K562 (cell line): ENCODE measurements around the gene CTIF. TPM values are rescaled to one million over a fixed set of nuclear protein-coding genes. Genes with fewer than 3 reads are reported as not detected.

Source experiments
- ATAC-seq: fragments of 200-7000 bp; cut with Tn5 transposase; 3 replicates; pipeline ENCODE4 v1.9.1; 2020; ENCODE audit warnings: moderate library complexity
- BruUV-seq: library from RNA; stranded (reverse); fragments of 400-500 nt; replicated peaks from 2 replicates; lab custom pipeline; 2021; lab: Mats Ljungman, UMichigan
- CTCF ChIA-PET: fragments of 300-600 bp; formaldehyde crosslinking; extraction: SDS; loops from one replicate; lab custom pipeline; 2021; ENCODE audit warnings: low intra/inter-chr PET ratio; lab: Yijun Ruan, JAX
- POLR2A ChIA-PET: fragments of 300-600, 350-650 bp; sonication (Branson Sonifier 250); formaldehyde crosslinking; extraction: SDS; loops from one replicate; lab custom pipeline; 2021; ENCODE audit warnings: antibody characterized with exemption, inconsistent platforms; lab: Yijun Ruan, JAX
- DNase-seq, 4 experiments: peaks; one replicate each; pipeline versions ENCODE4 v3.0.0 to v3.0.0-alpha.2; 2011 to 2018; ENCODE audit warnings: low spot score in 3 of 4, mixed read lengths in 3 of 4; ENCODE audit errors: extremely low read depth in 1 of 4
- FAIRE-seq: peaks from 2 replicates; lab custom pipeline; 2011; peaks lifted over from hg19 to GRCh38; lab: Jason Lieb, UNC
- H2AFZ ChIP-seq: 2 replicates; pipeline ENCODE4 v1.6.0; 2011; ENCODE audit warnings: low read depth, low read length, control low read depth, inconsistent platforms
- H3K27ac ChIP-seq: fragments of 200-600 bp; 3 replicates; pipeline ENCODE4 v1.8.0; 2011; ENCODE audit warnings: low read depth, mild to moderate bottlenecking, control low read depth, inconsistent platforms, low read length, moderate library complexity, mixed read lengths; ENCODE audit errors: extremely low read depth
- H3K27me3 ChIP-seq, 2 experiments: fragments of 300-600 bp in 1 of 2; 2 replicates in 1 of 2; 3 replicates in 1 of 2; pipeline versions ENCODE4 v1.6.0 to v1.8.0; 2011; ENCODE audit warnings: inconsistent platforms in 2 of 2, low read length in 2 of 2, mild to moderate bottlenecking in 1 of 2, mixed read lengths in 1 of 2, moderate library complexity in 1 of 2; ENCODE audit not compliant: control insufficient read depth in 2 of 2, insufficient read depth in 2 of 2
- H3K36me3 ChIP-seq: fragments of 300-600 bp; 3 replicates; pipeline ENCODE4 v1.8.0; 2011; ENCODE audit warnings: mild to moderate bottlenecking, low read length, inconsistent platforms; ENCODE audit not compliant: control insufficient read depth, insufficient read depth
- H3K4me1 ChIP-seq, 2 experiments: fragments of 200-600 bp in 1 of 2; replicated peaks in 1 of 2; 2 replicates in 1 of 2; 3 replicates in 1 of 2; pipeline versions ENCODE4 v1.5.1 to v1.8.0; 2011; ENCODE audit warnings: inconsistent platforms in 2 of 2, low read length in 2 of 2, mild to moderate bottlenecking in 1 of 2, mixed read lengths in 1 of 2, moderate library complexity in 1 of 2; ENCODE audit not compliant: control insufficient read depth in 2 of 2, insufficient read depth in 2 of 2
- H3K4me2 ChIP-seq: 2 replicates; pipeline ENCODE4 v1.6.1; 2011; ENCODE audit warnings: low read length, control low read depth, inconsistent platforms, mixed read lengths; ENCODE audit not compliant: insufficient read depth
- H3K4me3 ChIP-seq: fragments of 200-600 bp; sonication (generic), shearing (Covaris generic); 2 replicates; pipeline ENCODE4 v1.5.1; 2016; ENCODE audit warnings: control low read depth, inconsistent platforms
- H3K79me2 ChIP-seq: fragments of 200-600 bp; 3 replicates; pipeline ENCODE4 v1.8.0; 2011; ENCODE audit warnings: low read length, inconsistent platforms; ENCODE audit not compliant: control insufficient read depth, insufficient read depth
- H3K9ac ChIP-seq, 2 experiments: 2 replicates each; pipeline versions ENCODE4 v1.6.0 to v1.6.1; 2011; ENCODE audit warnings: low read depth in 2 of 2, low read length in 2 of 2, control low read depth in 1 of 2, inconsistent platforms in 1 of 2, mild to moderate bottlenecking in 1 of 2, mixed read lengths in 1 of 2; ENCODE audit not compliant: insufficient read depth in 1 of 2
- H3K9me1 ChIP-seq: one replicate; pipeline ENCODE4 v1.6.0; 2011; ENCODE audit warnings: inconsistent platforms, mild to moderate bottlenecking, low read length, moderate library complexity; ENCODE audit not compliant: control insufficient read depth, insufficient read depth
- H3K9me3 ChIP-seq: replicated peaks from 2 replicates; pipeline ENCODE4 v1.5.1; 2011; ENCODE audit warnings: low read depth, low read length, inconsistent platforms; ENCODE audit not compliant: control insufficient read depth, insufficient read depth
- H4K20me1 ChIP-seq: replicated peaks from 2 replicates; pipeline ENCODE4 v1.6.1; 2011; ENCODE audit warnings: low read length, inconsistent platforms, mixed read lengths; ENCODE audit not compliant: control insufficient read depth, insufficient read depth
- VEZF1 ChIP-seq: fragments of 200-800 bp; sonication (Bioruptor generic); IDR thresholded peaks from 2 replicates; pipeline ENCODE4 v1.6.1; 2017; ENCODE audit warnings: missing genetic modification characterization, missing compliant biosample characterization
- WGBS: fragments of 100-300 bp; shearing (Covaris generic); methylation state at CpG from one replicate; pipeline ENCODE4 v1.1.6; 2016; ENCODE audit warnings: low coverage, mixed read lengths; ENCODE audit not compliant: insufficient coverage; ENCODE audit errors: missing lambda C conversion rate; 5-methylcytosine and 5-hydroxymethylcytosine counted together
- in situ Hi-C: fragments of 300-500 bp; cut with MboI; formaldehyde crosslinking; loops from 4 replicates; pipeline ENCODE4 v1.15.0; 2018; ENCODE audit warnings: inconsistent platforms, mixed read lengths
- intact Hi-C: fragments of 100-400 bp; cut with micrococcal nuclease; formaldehyde crosslinking; loops from 2 replicates; pipeline ENCODE4 v1.14.2; 2022
- polyA plus RNA-seq, 8 experiments: library from polyadenylated mRNA; depleted of rRNA in 4 of 8; stranded (reverse) in 5 of 8; unstranded in 3 of 8; fragments of >200 nt; fragmentation: Nextera tagmentation in 2 of 8; fragmentation: Illumina TruSeq in 1 of 8; extraction: Ambion mirVana in 2 of 8; extraction: Trizol in 1 of 8; gene quantifications; 2 replicates each; pipeline versions ENCODE4 v1.2.1 to v1.2.3, GENCODE V29; 2011 to 2014; ENCODE audit warnings: inconsistent platforms in 1 of 8, missing spikeins in 1 of 8
- total RNA-seq, 7 experiments: library from RNA; depleted of rRNA in 6 of 7; stranded (reverse); fragments of >200 nt in 6 of 7; fragmentation: Illumina TruSeq in 2 of 7; extraction: Trizol in 2 of 7; gene quantifications; 2 replicates each; pipeline versions ENCODE4 v1.2.1 to v1.2.3, GENCODE V29; 2011 to 2021; ENCODE audit warnings: low replicate concordance in 1 of 7
- TF ChIP-seq, protein P1 (sequence below): fragments of 250-450 bp; sonication (Bioruptor Pico); IDR thresholded peaks from 2 replicates; pipeline ENCODE4 v1.8.0; 2022; ENCODE audit warnings: moderate library complexity, mild to moderate bottlenecking, inconsistent platforms

CTIF gene
- total and polyA plus RNA-seq, 9 of the 15 experiments (the other 6 are each of a cell fraction or from before 2014, with no cell fraction given): 0.17 to 11.5 (median 2.2) TPM

GRCh38 chr18:48687346-48688042 lies 148.7 kb downstream of the CTIF start:
- intact Hi-C loops (no loop called here), in situ Hi-C loops (loop anchor here (10.0 to 25.0 kb wide), 4 partner anchors 87 to 1175 kb away; no protein-coding TSS in a partner anchor)
- Histone ChIP-seq H3K4me2 (no peak overlapping the region), H4K20me1 (no peaks in the 10 kb centered on the region), H3K9me3 (no peaks in the 10 kb centered on the region), H3K27ac (no peak overlapping the region), H3K9me1 (no peaks in the 10 kb centered on the region), H3K9ac (no peak overlapping the region), H3K36me3 (no peaks in the 10 kb centered on the region), H3K4me3 (no peak overlapping the region), H3K27me3 (no peaks in the 10 kb centered on the region), H3K79me2 (no peaks in the 10 kb centered on the region), H2AFZ (no peak overlapping the region), H3K4me1 (no peaks in the 10 kb centered on the region; a peak in 1 of 5 replicates)
- FAIRE-seq: no peak
- POLR2A ChIA-PET: interaction anchor here (0.6 kb wide), 1 partner anchor 95 kb away, joined by 4 read pairs; no protein-coding TSS in a partner anchor
- BruUV-seq: no TSS peak
- CTCF ChIA-PET: no interaction called here
- ATAC-seq: no peak
- DNase-seq: no peak
- TF ChIP-seq, protein P1, sequence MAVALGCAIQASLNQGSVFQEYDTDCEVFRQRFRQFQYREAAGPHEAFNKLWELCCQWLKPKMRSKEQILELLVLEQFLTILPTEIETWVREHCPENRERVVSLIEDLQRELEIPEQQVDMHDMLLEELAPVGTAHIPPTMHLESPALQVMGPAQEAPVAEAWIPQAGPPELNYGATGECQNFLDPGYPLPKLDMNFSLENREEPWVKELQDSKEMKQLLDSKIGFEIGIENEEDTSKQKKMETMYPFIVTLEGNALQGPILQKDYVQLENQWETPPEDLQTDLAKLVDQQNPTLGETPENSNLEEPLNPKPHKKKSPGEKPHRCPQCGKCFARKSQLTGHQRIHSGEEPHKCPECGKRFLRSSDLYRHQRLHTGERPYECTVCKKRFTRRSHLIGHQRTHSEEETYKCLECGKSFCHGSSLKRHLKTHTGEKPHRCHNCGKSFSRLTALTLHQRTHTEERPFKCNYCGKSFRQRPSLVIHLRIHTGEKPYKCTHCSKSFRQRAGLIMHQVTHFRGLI (CRISPR knock-in tag): no peak
- TF ChIP-seq, all 486 proteins: peak for 0
- 94% methylated on average over 5 of the region's 10 CpGs for WGBS

GRCh38 chr18:48688961-48689360 lies 150.1 kb downstream of the CTIF start:
- TF ChIP-seq VEZF1 (CRISPR knock-in tag): no peak
- in situ Hi-C loops (loop anchor here (10.0 to 25.0 kb wide), 4 partner anchors 86 to 1173 kb away; no protein-coding TSS in a partner anchor), intact Hi-C loops (no loop called here)
- H2AFZ ChIP-seq: no peak overlapping the region
- no peak for ATAC-seq
- H3K4me2 ChIP-seq: no peak overlapping the region
- H3K27me3 ChIP-seq: no peaks in the 10 kb centered on the region
- no peak for DNase-seq
- H3K4me3 ChIP-seq: no peak overlapping the region
- no peaks in the 10 kb centered on the region for H3K9me3 ChIP-seq
- no peak overlapping the region for H3K27ac ChIP-seq
- H3K79me2 ChIP-seq: no peaks in the 10 kb centered on the region
- no peaks in the 10 kb centered on the region for H3K36me3 ChIP-seq
- no peaks in the 10 kb centered on the region for H3K9me1 ChIP-seq
- 67% methylated on average over 7 of the region's 9 CpGs for WGBS
- POLR2A ChIA-PET: interaction anchor here (0.6 to 1.1 kb wide), 2 partner anchors 10 to 1307 kb away, joined by 3 read pairs; no protein-coding TSS in a partner anchor
- no TSS peak for BruUV-seq
- CTCF ChIA-PET: no interaction called here
- no peak overlapping the region for H3K9ac ChIP-seq
- no peak for FAIRE-seq
- H4K20me1 ChIP-seq: no peaks in the 10 kb centered on the region
- peaks cover 3 to 8% of the 10 kb centered on the region in 2 experiments; a peak in 3 of 5 replicates for H3K4me1 ChIP-seq
